OCI-LY1 (cell line): ENCODE results near the gene TIE1.

Experiments used
- H2AFZ ChIP-seq: fragments of 200-600 bp; sonication (generic), shearing (Covaris generic); 2 replicates; pipeline ENCODE4 v1.6.0; 2014; ENCODE audit warnings: antibody characterized with exemption, mild to moderate bottlenecking, low read length
- H3F3A ChIP-seq: fragments of 200-600 bp; sonication (generic), shearing (Covaris generic); 2 replicates; pipeline ENCODE4 v1.6.0; 2014; ENCODE audit warnings: mild to moderate bottlenecking, antibody characterized with exemption, low read length, moderate library complexity; ENCODE audit not compliant: insufficient read depth
- H3K27ac ChIP-seq: fragments of 200-600 bp; sonication (generic); 2 replicates; pipeline ENCODE4 v1.5.1; 2014; ENCODE audit warnings: low read length, mixed run types, mild to moderate bottlenecking, low read depth; ENCODE audit not compliant: poor library complexity, severe bottlenecking
- H3K27me3 ChIP-seq: fragments of 200-600 bp; sonication (generic); 2 replicates; pipeline ENCODE4 v1.6.0; 2014; ENCODE audit warnings: antibody characterized with exemption, mild to moderate bottlenecking, low read length, moderate library complexity; ENCODE audit not compliant: insufficient read depth
- H3K36me3 ChIP-seq: fragments of 200-600 bp; sonication (generic); 2 replicates; pipeline ENCODE4 v1.6.1; 2014; ENCODE audit warnings: mild to moderate bottlenecking, antibody characterized with exemption, low read length, moderate library complexity, mixed read lengths; ENCODE audit not compliant: insufficient read depth
- H3K4me1 ChIP-seq: fragments of 200-600 bp; sonication (generic); 2 replicates; pipeline ENCODE4 v1.5.1; 2014; ENCODE audit warnings: mild to moderate bottlenecking, low read length, moderate library complexity; ENCODE audit not compliant: insufficient read depth, severe bottlenecking
- H3K4me2 ChIP-seq: fragments of 200-600 bp; sonication (generic), shearing (Covaris generic); 2 replicates; pipeline ENCODE4 v1.6.1; 2014; ENCODE audit warnings: low read length
- H3K4me3 ChIP-seq: fragments of 200-600 bp; sonication (generic); 2 replicates; pipeline ENCODE4 v1.5.1; 2014; ENCODE audit warnings: low read length, low read depth, mild to moderate bottlenecking, mixed read lengths; ENCODE audit not compliant: poor library complexity, severe bottlenecking
- H3K79me2 ChIP-seq: fragments of 200-600 bp; shearing (Covaris generic); 2 replicates; pipeline ENCODE4 v1.6.1; 2016; ENCODE audit warnings: mixed run types, low read length, mixed read lengths; ENCODE audit not compliant: insufficient read depth
- H3K9ac ChIP-seq: fragments of 200-600 bp; sonication (generic), shearing (Covaris generic); 2 replicates; pipeline ENCODE4 v1.6.1; 2014; ENCODE audit warnings: mild to moderate bottlenecking, low read length, mixed read lengths
- H3K9me2 ChIP-seq: fragments of 200-600 bp; sonication (generic), shearing (Covaris generic); 2 replicates; pipeline ENCODE4 v1.6.1; 2014; ENCODE audit warnings: low read depth, mild to moderate bottlenecking, low read length, mixed read lengths
- H3K9me3 ChIP-seq: fragments of 200-600 bp; shearing (Covaris generic); 2 replicates; pipeline ENCODE4 v1.6.1; 2014; ENCODE audit warnings: low read length, mixed read lengths
- H4K20me1 ChIP-seq: fragments of 200-600 bp; sonication (generic), shearing (Covaris generic); 2 replicates; pipeline ENCODE4 v1.6.0; 2016; ENCODE audit warnings: mild to moderate bottlenecking, low read length; ENCODE audit not compliant: insufficient read depth
- EZH2 ChIP-seq: fragments of 200-600 bp; sonication (generic), shearing (Covaris generic); IDR thresholded peaks from 2 replicates; pipeline ENCODE4 v1.8.0; 2017; ENCODE audit warnings: borderline replicate concordance, mixed run types, mild to moderate bottlenecking, antibody characterized with exemption, low read length, moderate library complexity, mixed read lengths
- TF ChIP-seq, protein P1 (sequence below): fragments of 200-600 bp; sonication (generic), shearing (Covaris generic); IDR thresholded peaks from 2 replicates; pipeline ENCODE4 v1.5.1; 2017; ENCODE audit warnings: mild to moderate bottlenecking, antibody characterized with exemption, low read length, moderate library complexity, mixed read lengths

TIE1 gene

DNA sequence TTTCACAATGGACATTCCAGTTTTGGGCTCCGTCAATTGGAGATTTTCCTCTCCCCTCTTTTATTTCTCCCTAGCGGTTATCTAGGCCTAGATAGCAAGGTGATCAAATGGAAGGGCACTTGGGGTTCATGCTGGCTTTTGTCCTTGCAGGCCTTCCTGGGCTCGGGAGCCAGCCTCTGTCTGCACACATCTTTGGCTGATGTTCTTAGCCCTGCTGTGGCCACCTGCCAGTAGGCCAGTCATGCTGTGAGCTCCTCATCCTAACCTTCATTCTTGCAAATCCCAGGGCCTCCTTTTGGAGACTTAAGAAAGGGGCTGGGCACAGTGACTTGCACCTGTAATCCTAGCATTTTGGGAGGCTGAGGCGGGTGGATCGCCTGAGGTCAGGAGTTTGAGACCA lies 13.5 kb downstream of the TIE1 start:
- Histone ChIP-seq H3K4me3 (no peak overlapping the region), H3K4me2 (no peak overlapping the region), H3K9ac (no peak overlapping the region), H3K27me3 (no peaks in the 10 kb centered on the region), H3K36me3 (no peaks in the 10 kb centered on the region), H3F3A (no peaks in the 10 kb centered on the region), H3K9me2 (no peaks in the 10 kb centered on the region), H3K27ac (no peak overlapping the region), H3K9me3 (no peaks in the 10 kb centered on the region), H2AFZ (no peak overlapping the region), H4K20me1 (no peaks in the 10 kb centered on the region), H3K4me1 (no peaks in the 10 kb centered on the region), H3K79me2 (no peaks in the 10 kb centered on the region)
- TF ChIP-seq, protein P1, sequence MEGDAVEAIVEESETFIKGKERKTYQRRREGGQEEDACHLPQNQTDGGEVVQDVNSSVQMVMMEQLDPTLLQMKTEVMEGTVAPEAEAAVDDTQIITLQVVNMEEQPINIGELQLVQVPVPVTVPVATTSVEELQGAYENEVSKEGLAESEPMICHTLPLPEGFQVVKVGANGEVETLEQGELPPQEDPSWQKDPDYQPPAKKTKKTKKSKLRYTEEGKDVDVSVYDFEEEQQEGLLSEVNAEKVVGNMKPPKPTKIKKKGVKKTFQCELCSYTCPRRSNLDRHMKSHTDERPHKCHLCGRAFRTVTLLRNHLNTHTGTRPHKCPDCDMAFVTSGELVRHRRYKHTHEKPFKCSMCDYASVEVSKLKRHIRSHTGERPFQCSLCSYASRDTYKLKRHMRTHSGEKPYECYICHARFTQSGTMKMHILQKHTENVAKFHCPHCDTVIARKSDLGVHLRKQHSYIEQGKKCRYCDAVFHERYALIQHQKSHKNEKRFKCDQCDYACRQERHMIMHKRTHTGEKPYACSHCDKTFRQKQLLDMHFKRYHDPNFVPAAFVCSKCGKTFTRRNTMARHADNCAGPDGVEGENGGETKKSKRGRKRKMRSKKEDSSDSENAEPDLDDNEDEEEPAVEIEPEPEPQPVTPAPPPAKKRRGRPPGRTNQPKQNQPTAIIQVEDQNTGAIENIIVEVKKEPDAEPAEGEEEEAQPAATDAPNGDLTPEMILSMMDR, result no peak

DNA sequence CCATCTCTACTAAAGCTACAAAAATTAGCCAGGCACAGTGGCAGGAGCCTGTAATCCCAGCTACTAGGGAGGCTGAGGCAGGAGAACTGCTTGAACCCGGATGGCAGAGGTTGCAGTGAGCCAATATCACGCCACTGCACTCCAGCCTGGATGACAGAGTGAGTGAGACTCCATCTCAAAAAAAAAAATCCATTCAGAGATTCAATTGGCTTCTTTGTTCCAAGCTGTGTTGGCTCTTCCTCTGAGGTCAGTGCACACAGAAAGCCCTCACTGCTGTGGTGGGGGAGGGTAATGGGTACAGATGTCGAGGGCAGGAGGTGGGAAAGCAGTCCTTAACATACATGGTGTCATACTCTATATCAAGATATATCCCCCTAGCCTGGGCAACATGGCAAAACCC lies 14.7 kb downstream of the TIE1 start:
- Histone ChIP-seq H3K4me2 (no peak overlapping the region), H3K9me2 (no peaks in the 10 kb centered on the region), H3K79me2 (no peaks in the 10 kb centered on the region), H3F3A (no peaks in the 10 kb centered on the region), H3K27me3 (no peaks in the 10 kb centered on the region), H3K36me3 (no peaks in the 10 kb centered on the region), H3K4me3 (no peak overlapping the region), H4K20me1 (no peaks in the 10 kb centered on the region), H3K9me3 (no peaks in the 10 kb centered on the region), H3K27ac (no peak overlapping the region), H3K4me1 (no peaks in the 10 kb centered on the region), H3K9ac (no peak overlapping the region), H2AFZ (no peak overlapping the region)
- TF ChIP-seq, protein P1, result no peak
- no peak for TF ChIP-seq EZH2

DNA sequence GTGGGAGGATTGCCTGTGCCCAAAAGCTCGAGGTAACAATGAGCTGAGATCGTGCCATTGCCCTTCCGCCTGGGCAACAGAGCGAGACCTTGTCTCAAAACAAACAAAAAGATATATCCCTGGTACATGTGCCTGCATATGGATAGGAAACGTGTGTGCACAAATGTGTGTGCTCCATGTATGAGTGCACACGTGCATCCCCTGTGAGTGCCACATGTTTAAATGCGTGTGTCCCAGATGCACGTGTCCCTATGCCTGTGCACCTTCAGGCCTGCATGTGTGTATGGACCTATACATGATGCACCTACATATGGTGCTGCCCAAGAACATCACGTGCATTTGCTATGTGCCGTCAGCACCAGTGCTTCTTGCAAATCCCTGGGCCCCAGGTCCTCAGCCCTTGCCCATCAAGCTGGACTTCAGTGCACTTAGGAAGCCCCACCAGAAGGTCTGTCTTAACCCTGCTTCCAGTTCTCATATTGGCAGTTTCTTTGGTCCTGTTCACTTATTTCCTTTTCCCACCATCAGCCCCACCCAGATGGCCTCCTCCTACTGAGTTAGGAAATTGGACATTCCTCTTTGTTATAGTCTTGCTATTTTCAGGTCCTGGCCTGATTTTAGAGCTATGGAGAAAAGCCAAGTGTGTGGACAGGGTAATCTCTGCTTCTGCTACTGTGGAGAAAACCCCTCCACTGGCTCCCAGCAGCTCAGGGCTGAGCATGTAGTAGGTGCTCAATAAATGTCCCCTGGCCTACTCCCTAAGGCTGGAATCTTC lies 15.4 kb downstream of the TIE1 start:
- Histone ChIP-seq H3K4me1 (no peaks in the 10 kb centered on the region), H3K27me3 (no peaks in the 10 kb centered on the region), H3K9me3 (no peaks in the 10 kb centered on the region), H3K27ac (no peak overlapping the region), H3K4me3 (no peak overlapping the region), H3K9ac (no peak overlapping the region), H3K9me2 (no peaks in the 10 kb centered on the region), H3K79me2 (no peaks in the 10 kb centered on the region), H3K36me3 (no peaks in the 10 kb centered on the region), H3F3A (no peaks in the 10 kb centered on the region), H2AFZ (no peak overlapping the region), H4K20me1 (no peaks in the 10 kb centered on the region), H3K4me2 (no peak overlapping the region)
- TF ChIP-seq EZH2, result no peak
- TF ChIP-seq, protein P1, result no peak
